ENCODE data around the gene ST8SIA6. TPM values are rescaled to one million over a fixed set of nuclear protein-coding genes. Genes with fewer than 3 reads are reported as not detected.
"Not testable (repeated sequence)": the region's sequence is repeated elsewhere in the genome, so short reads cannot be mapped to it uniquely, and the experiment has no call there.

Gene ST8SIA6
- total RNA-seq, 1 donor from 2014 or later: 0.13 TPM

- no peak for DNase-seq (ENCODE audit: low read depth in 2 of 2)
Observed at GRCh38 chr10:17457083-17457482, 2.7 kb upstream of the ST8SIA6 start.

- no peak for DNase-seq (ENCODE audit: low read depth in 2 of 2)
Observed at GRCh38 chr10:17456032-17456548, 1.7 kb upstream of the ST8SIA6 start.

- DNase-seq (ENCODE audit: low read depth in 2 of 2): no peak
Observed at GRCh38 chr10:17455015-17455520, 673 bp upstream of the ST8SIA6 start.

GRCh38 chr10:17453373-17454091, 863 bp downstream of the ST8SIA6 start:
- DNase-seq (ENCODE audit: low read depth in 2 of 2): peak in 1 of 2 donors; percentile 68

- DNase-seq (ENCODE audit: low read depth in 2 of 2): no peak
Observed at GRCh38 chr10:17453035-17453372, 1.4 kb downstream of the ST8SIA6 start.

GRCh38 chr10:17452060-17452841, 2.1 kb downstream of the ST8SIA6 start:
- no peak for DNase-seq (ENCODE audit: low read depth in 2 of 2)

GRCh38 chr10:17450024-17450423, 4.4 kb downstream of the ST8SIA6 start:
- no peak for DNase-seq (ENCODE audit: low read depth in 2 of 2)

- peak in 1 of 2 donors; percentile 31 for DNase-seq (ENCODE audit: low read depth in 2 of 2)
Observed at GRCh38 chr10:17445400-17445998, 8.9 kb downstream of the ST8SIA6 start.

GRCh38 chr10:17444388-17444714, 10.0 kb downstream of the ST8SIA6 start:
- no peak for DNase-seq (ENCODE audit: low read depth in 2 of 2)

- DNase-seq (ENCODE audit: low read depth in 2 of 2): peak in 1 of 2 donors; percentile 63
Observed at GRCh38 chr10:17443707-17444387, 10.5 kb downstream of the ST8SIA6 start.

GRCh38 chr10:17438583-17438982, 15.8 kb downstream of the ST8SIA6 start:
- DNase-seq (ENCODE audit: low read depth in 2 of 2): no peak

GRCh38 chr10:17436578-17436977, 17.8 kb downstream of the ST8SIA6 start:
- DNase-seq (ENCODE audit: low read depth in 2 of 2): not testable (repeated sequence)

- DNase-seq (ENCODE audit: low read depth in 2 of 2): no peak
Observed at GRCh38 chr10:17435953-17436352, 18.4 kb downstream of the ST8SIA6 start.

GRCh38 chr10:17435187-17435586, 19.2 kb downstream of the ST8SIA6 start:
- DNase-seq (ENCODE audit: low read depth in 2 of 2): no peak

GRCh38 chr10:17432723-17433122, 21.7 kb downstream of the ST8SIA6 start:
- DNase-seq (ENCODE audit: low read depth in 2 of 2): peak in 1 of 2 donors; percentile 22

- DNase-seq (ENCODE audit: low read depth in 2 of 2): no peak
Observed at GRCh38 chr10:17431871-17432311, 22.5 kb downstream of the ST8SIA6 start.

- DNase-seq (ENCODE audit: low read depth in 2 of 2): peak; percentile 41 to 77
Observed at GRCh38 chr10:17430647-17431355, 23.6 kb downstream of the ST8SIA6 start.

- no peak for DNase-seq (ENCODE audit: low read depth in 2 of 2)
Observed at GRCh38 chr10:17429490-17429889, 24.9 kb downstream of the ST8SIA6 start.

- peak in 1 of 2 donors; percentile 21 for DNase-seq (ENCODE audit: low read depth in 2 of 2)
Observed at GRCh38 chr10:17428351-17429097, 25.9 kb downstream of the ST8SIA6 start.

Measured in dermis microvascular lymphatic vessel endothelial cell (primary cell).